GM21423 (cell line): ENCODE results near the gene C2.

Experiments
- ATAC-seq: cut with Tn5 transposase; IDR thresholded peaks from one replicate; pipeline ENCODE4 v1.9.1; 2021; ENCODE audit warnings: mild to moderate bottlenecking, moderate library complexity; ENCODE audit not compliant: unreplicated experiment

The C2 gene

DNA sequence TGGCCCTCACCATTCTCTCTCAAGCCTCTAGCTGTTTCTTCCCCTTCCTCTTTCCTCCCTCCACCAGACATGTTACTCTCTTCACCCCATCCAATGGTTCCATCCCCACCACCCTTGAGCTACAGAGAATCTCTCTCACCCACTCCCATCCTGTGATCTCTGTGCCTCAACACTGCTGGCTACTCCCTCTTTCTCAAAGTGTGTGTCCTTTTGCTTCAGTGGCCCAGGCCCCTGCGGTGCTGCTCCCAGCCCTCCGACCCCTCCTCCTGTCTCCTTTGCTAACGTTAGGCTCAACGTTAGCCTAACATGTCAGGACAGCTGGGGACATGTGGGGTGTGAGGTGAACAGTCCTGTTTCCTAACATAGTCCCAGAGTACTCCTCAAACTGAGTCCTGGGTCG is 25.4 kb downstream of the C2 start:
- no peak for ATAC-seq

DNA sequence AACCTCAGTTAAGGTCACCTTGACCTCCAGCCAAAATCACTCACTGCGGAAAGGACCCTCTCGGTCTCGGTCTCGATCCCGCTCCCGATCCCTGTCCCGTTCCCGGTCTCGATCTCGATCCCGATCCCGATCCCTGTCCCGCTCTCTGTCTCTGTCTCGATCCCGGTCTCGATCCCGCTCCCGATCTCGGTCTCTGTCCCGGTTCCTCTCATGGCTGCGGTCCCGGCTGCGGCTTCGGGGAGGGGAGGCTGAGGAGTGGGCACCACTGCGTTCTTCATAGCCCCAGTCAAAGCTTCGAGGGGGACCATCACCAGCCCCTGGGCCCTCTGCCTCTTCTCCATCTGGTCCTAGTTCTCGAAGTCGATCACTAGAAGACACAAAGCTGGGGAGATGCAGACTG is 27.0 kb downstream of the C2 start:
- ATAC-seq: no peak

DNA sequence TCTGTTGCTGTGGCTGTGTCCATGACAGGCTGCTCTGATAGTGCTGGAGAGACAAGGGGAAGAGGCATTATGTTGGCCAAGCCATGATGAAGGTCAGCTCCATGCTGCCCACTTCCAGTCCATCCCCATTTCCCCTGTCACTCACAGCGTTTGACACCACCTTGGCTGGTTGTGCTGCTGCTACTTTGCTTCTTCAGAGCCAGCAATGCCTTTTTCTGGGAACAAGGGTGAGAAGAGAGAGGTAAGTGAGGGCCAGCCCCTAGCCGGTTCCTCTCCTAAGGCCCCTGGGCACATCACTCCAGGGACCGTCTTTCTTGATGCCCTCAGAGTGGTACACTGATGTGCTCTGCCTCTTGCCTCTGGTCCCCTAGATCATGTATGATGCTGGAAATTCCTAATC is 29.3 kb downstream of the C2 start:
- ATAC-seq: no peak

DNA sequence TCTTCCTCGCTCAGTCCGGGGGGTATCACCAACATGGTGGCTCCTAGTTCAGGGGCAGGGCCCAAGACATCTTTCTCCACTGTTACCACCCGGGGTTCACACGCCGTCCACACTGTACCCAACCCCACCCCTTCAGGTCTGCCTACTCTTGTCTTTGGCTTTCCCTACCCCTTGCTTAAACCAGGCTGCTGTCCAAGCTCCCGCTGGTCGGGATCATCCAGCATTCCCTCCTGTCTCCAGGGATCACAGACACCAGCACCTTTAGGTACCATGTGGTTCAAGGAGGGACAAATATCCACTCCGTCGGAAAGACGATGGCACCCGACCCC is 30.9 kb downstream of the C2 start:
- ATAC-seq: peak; percentile 6

DNA sequence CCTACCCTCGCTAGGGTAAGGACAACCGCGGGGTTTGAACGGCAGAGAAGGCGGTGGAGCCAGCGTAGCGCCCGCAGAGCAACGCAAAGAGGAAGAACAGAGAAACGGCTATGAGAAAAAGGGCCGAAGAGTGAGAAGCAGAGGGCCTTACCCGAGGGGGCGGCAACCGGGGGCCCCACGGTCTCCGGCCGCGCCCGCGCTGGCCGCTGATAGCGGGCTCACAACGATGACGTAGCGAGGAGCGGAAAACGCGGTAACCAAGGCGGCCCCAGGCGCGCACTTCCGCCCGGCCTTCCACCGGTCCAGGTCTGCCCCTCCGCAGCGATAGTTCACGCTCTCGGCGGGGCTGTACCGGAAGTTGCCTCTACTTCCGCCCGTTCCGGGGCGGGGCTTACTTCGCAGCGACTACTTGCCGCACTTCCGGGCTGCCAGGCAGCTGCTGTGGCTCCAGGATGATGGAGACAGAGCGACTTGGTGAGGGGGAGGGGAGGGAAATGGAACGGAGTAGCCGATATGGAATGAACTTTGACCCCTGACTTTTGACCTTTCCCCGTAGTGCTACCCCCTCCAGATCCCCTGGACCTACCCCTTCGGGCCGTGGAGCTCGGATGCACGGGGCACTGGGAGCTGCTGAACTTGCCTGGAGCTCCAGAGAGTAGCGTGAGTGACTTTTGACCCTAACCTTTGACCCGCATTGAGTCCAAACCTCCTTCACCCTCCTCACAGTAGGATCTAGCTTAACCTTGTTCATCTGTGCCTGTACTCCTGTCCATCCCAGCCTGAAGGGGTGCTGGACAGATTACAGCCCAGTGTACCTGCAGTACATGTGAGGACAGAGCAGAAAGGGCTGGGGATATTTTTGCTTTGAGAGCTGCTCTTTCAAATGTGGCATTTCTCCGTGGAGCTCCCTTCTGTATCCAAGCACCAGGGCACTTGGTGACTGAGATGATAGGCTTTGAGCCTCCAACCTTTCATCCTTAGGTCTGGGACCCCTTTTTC is 31.5 kb downstream of the C2 start, which contains the start of the genes NELFE and SKIC2:
Gene NELFE (minus strand): TSS at position 231 of the 999 bp plus-strand sequence. CDS start 525 bp downstream, outside the sequence.
Gene SKIC2 (plus strand): TSS at position 435 of the 999 bp plus-strand sequence. CDS start 18 bp downstream, at position 453.
- peak; percentile 96 for ATAC-seq

DNA sequence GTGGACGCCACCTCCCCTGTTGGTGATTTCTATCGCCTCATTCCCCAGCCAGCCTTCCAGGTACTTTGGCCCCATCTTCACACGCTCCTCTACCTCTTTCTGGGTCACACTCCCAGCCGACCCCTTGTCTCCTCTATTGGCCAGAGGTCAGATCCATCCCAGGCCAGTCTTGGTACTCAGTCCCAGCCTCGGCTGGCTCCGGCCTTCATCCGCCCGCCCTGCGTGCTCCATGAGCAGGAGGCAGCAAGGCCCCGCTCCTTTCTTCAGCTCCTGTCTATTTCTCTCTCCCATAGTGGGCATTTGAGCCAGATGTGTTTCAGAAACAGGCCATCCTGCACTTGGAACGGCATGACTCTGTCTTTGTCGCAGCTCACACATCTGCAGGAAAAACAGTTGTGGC is 34.1 kb downstream of the C2 start:
- no peak for ATAC-seq

DNA sequence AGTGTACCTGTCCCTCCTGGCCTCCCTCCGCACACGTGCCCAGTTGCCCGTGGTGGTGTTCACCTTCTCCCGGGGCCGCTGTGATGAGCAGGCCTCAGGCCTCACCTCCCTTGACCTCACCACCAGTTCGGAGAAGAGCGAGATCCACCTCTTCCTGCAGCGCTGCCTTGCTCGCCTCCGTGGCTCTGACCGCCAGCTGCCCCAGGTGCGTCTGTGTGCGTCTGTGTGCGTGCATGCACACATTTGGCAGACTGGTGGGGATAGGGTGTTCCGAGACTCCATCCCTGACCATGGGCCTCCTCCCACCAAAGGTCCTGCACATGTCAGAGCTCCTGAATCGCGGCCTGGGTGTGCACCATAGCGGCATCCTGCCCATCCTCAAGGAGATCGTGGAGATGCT is 36.4 kb downstream of the C2 start:
- ATAC-seq: no peak

DNA sequence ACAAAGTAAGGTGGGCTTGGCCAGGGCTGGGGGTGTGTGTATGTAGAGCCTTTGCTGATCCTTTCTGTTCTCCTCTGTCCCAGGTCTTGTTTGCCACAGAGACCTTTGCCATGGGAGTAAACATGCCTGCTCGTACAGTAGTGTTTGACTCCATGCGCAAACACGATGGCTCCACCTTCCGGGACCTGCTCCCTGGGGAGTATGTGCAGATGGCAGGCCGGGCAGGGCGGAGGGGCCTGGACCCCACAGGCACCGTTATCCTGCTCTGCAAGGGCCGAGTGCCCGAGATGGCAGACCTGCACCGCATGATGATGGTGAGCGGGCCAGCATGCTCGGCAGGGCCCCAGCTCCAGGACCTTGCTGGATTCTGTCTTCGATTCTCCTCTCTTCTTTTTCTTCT is 38.2 kb downstream of the C2 start:
- ATAC-seq: no peak

DNA sequence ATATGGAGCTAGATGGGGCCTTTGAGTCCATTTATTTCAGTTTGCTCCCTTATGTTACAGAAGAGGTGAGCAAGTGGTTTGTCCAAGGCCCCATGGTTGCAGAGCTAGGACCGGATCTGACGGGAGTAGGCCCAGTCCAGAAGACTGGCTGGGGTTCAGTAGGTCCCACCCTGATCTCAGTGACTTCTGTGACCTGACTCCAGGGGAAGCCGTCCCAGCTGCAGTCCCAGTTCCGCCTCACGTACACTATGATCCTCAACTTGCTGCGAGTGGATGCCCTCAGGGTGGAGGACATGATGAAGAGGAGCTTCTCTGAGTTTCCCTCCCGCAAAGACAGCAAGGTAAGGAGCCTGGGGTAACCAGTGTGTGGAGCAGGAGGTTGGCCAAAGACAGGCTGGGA is 39.0 kb downstream of the C2 start:
- ATAC-seq: no peak

DNA sequence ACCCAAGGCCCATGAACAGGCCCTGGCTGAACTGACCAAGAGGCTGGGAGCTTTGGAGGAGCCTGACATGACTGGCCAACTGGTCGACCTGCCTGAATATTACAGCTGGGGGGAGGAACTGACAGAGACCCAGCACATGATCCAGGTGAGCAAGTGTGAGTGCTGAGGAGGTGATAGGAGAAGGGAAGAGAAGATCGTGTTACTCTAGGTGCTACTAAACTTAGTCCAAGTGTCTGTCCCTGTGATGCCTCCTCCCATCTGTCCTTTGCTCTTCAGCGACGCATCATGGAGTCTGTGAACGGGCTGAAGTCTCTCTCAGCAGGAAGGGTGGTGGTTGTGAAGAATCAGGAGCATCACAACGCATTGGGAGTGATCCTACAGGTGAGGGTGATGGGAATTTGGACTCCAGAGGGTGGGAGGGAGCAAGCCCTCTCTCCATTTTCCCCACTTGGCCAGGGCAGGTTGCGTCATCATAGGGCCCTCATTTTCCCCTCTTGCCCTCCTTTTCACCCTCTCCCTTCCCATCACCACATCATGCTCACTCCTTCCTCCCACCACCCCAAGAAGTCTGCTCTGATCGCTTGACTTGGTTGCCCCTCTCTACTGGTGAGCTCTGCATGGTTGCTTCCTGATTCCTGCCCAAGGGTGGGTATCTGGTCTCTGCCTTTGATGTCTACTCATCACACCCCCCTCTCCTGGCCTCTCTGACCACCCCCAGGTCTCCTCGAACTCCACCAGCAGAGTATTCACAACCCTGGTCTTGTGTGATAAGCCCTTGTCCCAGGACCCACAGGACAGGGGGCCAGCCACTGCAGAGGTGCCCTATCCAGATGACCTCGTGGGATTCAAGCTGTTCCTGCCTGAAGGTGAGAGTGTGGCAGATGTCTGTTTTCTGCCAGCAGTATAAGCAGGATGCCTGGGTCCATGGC is 39.7 kb downstream of the C2 start:
- no peak for ATAC-seq

DNA sequence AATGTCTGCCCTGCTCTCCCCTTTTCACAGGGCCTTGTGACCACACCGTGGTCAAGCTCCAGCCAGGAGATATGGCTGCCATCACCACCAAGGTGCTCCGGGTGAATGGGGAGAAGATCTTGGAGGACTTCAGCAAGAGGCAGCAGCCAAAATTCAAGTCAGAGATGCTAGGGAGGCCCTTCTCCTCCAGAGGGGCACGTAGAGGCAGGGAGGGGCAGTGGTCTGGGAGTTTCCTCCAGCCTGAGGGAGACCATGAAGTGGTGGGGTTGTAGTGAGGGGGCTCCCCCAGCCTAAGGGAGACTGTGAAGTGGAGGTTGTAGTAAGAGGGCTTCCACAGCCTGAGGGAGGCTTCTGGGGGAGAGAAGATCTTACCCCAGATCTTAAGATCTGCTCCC is 40.4 kb downstream of the C2 start:
- ATAC-seq: no peak

DNA sequence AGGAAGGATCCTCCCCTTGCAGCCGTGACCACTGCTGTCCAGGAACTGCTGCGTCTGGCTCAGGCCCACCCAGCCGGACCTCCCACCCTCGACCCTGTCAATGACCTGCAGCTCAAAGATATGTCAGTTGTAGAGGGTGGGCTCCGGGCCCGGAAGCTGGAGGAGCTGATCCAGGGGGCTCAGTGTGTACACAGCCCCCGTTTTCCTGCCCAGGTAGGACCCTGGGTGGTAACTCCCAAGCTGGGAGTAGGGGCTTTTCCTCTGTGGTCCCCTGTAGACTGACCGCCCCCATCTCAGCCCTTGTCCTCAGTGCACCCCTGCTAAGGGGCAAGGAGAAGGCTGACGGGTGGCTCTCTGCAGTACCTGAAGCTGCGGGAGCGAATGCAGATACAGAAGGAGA is 40.8 kb downstream of the C2 start:
- ATAC-seq: no peak

DNA sequence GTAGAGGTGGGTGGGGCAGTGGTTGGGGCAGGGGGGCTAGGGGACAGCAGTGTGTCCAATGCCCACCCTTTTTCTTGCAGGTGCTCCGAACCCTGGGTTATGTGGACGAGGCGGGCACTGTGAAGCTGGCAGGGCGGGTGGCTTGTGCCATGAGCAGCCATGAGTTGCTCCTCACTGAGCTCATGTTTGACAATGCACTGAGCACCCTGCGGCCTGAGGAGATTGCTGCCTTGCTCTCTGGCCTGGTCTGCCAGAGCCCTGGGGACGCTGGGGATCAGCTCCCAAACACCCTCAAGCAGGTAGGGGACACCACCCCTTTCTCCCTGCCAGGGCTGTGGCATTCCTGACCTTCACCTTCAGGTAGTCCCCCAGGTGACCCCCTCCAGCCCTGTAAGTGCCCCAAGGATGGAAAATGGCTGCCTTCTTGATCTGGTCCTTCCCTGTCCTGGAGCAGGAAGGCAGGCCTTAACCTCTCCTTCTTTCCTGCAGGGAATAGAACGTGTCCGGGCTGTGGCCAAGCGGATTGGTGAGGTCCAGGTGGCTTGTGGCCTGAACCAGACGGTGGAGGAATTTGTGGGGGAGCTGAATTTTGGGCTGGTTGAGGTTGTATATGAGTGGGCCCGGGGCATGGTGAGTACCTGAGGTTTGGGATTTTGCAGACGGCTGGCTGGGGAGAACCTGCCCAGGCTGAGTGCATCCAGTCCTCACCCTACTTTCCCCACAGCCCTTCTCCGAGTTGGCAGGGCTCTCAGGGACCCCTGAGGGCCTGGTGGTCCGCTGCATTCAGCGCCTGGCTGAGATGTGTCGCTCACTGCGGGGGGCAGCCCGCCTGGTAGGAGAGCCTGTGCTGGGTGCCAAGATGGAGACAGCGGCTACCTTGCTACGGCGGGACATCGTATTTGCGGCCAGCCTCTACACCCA is 41.5 kb downstream of the C2 start:
- ATAC-seq: no peak

DNA sequence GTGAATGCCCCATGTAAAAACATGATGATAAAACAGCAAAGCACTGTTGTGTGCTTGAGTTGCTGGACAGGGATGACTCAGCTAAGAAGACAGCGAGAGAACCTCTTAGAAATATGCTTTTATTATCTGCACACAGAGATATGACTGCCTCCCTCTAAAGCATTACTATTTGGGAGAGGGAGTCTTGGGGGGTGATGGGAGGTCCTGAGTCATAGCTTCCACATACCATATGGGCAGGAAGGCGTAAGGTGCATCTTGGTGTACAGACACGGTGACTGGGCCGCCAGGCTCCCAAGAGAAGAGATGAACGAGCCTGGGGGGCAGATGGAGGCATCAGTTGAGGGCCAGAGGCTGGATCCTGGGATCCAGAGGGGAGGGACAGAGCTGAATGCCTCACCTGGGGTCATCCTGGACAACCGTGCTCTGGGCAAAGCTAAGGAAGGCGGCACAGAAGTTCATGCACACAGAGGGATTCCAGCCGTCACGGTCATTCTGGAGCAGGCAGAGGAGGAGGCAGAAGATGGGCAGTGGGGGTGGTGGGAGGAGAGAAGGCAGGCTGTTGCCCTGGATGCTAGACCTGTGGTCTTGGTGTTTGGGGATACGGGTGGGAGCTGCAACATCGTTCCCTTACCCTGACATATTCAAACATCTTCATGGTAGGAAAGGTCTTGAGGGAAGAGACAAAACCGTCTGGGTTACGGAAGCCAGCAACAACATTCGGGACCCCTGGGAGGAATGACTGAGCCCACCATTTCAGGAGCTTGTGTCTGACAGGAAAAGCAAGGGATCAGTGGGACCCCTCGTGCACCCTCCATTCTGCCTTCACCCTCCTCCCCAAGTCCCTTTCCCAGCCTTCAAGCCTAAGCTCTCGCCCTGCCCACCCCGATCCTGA is 42.4 kb downstream of the C2 start:
- ATAC-seq: no peak

DNA sequence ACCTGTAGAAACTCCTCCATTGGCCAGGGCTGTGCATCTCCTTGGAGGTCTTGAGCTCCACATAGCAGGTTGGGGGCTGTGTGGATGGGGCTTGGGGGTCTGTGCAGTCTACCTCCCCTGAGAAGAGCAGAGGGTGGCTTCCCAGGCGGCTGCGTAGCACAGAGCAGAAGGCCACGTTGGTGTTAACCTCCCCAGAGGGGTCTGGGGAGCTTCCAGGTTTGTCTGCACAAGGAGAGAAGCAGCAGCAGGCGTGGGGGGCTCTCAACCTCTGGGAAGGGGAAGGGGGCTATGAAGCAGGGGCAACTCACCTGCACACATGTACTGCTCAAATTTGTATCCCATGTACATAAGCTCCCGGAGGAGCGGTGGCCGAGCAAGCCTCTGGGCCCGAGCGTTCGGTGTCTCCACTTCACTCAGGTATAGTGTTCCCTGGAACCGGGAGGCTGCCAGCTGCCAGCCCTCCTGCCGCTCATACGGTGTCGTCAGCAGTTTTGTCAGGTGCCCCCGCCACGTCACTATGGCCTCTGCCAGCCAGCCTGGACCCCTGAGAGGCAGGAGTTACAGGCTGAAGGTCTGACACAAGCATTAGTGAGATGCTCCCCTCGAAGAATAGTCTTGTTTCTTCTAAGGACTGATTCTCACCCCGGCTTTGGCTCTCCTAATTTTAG is 43.2 kb downstream of the C2 start:
- no peak for ATAC-seq

DNA sequence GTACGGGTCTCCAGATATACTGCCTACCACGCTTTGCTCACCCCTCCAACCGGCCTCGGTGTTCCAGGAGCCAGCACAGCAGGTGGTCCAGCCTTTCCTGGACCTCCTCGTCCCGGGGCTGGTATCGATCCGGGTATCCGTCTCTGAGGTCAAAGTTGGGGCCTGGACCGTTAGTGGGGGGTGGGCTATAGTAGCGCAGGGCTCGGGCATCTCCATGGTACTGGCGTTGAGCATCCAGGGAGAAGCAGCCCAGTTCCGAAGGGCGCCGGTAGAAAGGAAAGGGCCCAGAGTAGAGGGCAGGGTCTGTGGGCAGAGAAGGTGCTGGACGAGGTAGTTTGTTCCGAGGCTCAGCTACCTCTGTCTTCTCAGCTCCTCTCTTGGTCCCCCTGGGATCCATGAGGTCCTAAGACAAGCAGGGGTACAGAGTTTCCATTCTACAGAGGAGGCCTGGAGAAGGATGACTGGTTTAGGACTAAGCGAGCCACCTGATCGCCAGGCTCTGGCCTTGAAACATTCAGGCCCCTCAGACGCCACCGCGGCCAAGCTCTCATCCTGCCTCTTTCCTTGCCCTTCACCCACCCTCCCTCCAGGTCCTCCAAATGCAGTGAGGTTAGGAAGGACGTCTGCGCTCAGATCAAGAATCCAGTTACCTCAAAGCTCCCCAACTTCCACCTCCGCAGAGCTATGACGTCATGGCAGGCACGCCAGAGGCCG is 43.9 kb downstream of the C2 start:
- no peak for ATAC-seq

DNA sequence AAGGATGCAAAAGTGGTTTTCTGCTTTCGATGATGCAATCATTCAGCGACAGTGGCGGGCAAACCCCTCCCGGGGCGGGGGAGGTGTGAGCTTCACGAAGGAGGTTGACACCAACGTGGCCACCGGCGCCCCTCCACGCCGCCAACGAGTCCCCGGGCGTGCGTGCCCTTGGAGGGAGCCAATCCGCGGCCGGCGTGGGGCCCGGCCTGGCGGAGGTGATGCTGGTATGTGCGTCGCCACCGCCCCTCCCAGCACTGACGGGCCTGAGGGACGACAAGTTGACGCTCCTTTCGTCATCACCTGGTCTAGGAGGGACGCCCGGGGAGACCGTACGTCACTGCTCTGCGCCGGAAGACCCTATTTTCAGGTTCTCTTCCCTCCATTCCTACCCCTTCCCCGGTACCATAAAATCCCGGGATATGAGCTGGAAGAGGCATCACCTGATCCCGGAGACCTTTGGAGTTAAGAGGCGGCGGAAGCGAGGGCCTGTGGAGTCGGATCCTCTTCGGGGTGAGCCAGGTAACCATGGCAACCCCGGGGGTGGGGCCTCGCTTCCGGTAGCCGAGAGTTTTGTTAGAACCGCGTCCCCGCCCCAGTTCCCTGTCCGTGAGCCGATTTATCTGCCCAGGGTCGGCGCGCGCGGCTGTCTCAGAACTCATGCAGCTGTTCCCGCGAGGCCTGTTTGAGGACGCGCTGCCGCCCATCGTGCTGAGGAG is 44.6 kb downstream of the C2 start, which contains the start of gene DXO:
Gene DXO (minus strand): TSS at position 146 of the 716 bp plus-strand sequence. CDS start 463 bp downstream, outside the sequence.
- ATAC-seq: peak; percentile 82
